Muscle layer of colon (tissue), 2 donors: ENCODE data around the gene CHD5.
A peak's percentile ranks its signal among the peaks of the same experiment; 100 is the strongest.

Experiments
- H3K27ac ChIP-seq: one replicate; pipeline ENCODE4 v1.7.0; 2013; ENCODE audit warnings: low read depth, mild to moderate bottlenecking, low read length, moderate library complexity
- H3K27me3 ChIP-seq, 2 donors: one replicate each; pipeline ENCODE4 v1.7.0; 2013; ENCODE audit warnings: low read length in 2 of 2, mild to moderate bottlenecking in 2 of 2; ENCODE audit not compliant: insufficient read depth in 2 of 2, control insufficient read depth in 1 of 2
- H3K36me3 ChIP-seq: one replicate; pipeline ENCODE4 v1.7.0; 2013; ENCODE audit warnings: mild to moderate bottlenecking, low read length; ENCODE audit not compliant: insufficient read depth
- H3K4me1 ChIP-seq: one replicate; pipeline ENCODE4 v1.7.0; 2013; ENCODE audit warnings: mild to moderate bottlenecking, low read length; ENCODE audit not compliant: insufficient read depth
- H3K4me3 ChIP-seq, 2 donors: one replicate each; pipeline ENCODE4 v1.7.0; 2013; ENCODE audit warnings: low read length in 2 of 2, low read depth in 1 of 2, mild to moderate bottlenecking in 1 of 2, moderate library complexity in 1 of 2
- H3K9ac ChIP-seq: one replicate; pipeline ENCODE4 v1.7.0; 2013; ENCODE audit warnings: low read length
- H3K9me3 ChIP-seq: one replicate; pipeline ENCODE4 v1.7.0; 2013; ENCODE audit warnings: mild to moderate bottlenecking, low read length
- donor health status: abdominal sarcoma.
- donor health status: Adenocarcinoma of cecum.

CHD5 gene

GRCh38 chr1:6210591-6211355 is 30.7 kb upstream of the CHD5 start:
- no peaks in the 10 kb centered on the region for H3K36me3 ChIP-seq

GRCh38 chr1:6209661-6210580 is 29.8 kb upstream of the CHD5 start:
- peaks cover 8% of the 10 kb centered on the region for H3K4me1 ChIP-seq
- H3K9me3 ChIP-seq = no peaks in the 10 kb centered on the region
- no peak overlapping the region for H3K4me3 ChIP-seq
- no peaks in the 10 kb centered on the region for H3K27me3 ChIP-seq
- H3K9ac ChIP-seq = no peak overlapping the region
- H3K27ac ChIP-seq = no peak overlapping the region
- no peaks in the 10 kb centered on the region for H3K36me3 ChIP-seq

More at GRCh38 chr1:6210591-6211355, 30.7 kb upstream of the CHD5 start:
- peaks cover 5% of the 10 kb centered on the region for H3K4me1 ChIP-seq
- no peak overlapping the region for H3K4me3 ChIP-seq
- no peak overlapping the region for H3K9ac ChIP-seq
- H3K27ac ChIP-seq = no peak overlapping the region
- H3K9me3 ChIP-seq = no peaks in the 10 kb centered on the region
- no peaks in the 10 kb centered on the region for H3K27me3 ChIP-seq

DNA sequence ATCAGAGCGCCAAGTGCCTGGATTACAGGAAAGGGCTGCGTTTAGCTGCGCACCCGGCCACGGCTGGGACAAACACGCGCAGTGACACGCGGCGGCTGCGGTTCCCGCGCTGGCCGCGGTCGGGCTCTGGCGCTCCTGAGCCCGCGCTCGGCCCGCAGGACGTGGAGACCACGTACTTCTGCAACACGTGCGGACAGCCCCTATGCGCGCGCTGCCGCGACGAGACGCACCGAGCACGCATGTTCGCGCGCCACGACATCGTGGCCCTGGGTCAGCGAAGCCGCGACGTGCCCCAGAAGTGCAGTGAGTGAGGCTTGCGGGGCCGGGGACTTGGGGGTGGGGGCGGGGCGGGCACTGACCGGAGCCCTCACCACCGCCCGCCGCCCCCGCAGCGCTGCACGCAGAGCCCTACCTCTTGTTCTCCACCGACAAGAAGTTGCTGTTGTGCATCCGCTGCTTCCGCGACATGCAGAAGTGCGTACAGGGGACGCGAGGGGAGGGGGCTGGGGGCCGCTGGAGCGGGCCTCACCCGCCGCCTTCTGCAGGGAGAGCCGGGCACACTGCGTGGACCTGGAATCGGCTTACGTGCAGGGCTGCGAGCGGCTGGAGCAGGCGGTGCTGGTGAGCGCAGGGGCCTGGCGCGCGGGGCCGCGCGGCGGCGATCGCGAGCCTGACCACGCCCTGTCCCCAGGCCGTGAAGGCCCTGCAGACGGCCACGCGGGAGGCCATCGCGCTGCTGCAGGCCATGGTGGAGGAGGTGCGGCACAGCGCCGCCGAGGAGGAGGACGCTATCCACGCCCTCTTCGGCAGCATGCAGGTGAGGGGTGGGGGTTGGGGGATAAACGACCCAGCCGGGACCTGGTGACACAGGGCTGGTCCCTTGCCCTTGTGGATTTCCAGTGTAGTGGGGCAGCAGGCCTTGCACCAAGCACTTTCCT is 28.9 kb upstream of the CHD5 start:
- peaks cover 11% of the 10 kb centered on the region for H3K4me1 ChIP-seq
- no peak overlapping the region for H3K27ac ChIP-seq
- H3K27me3 ChIP-seq = no peaks in the 10 kb centered on the region
- H3K4me3 ChIP-seq = peak overlapping the region in 1 of 2 donors; percentile 21
- H3K9ac ChIP-seq = no peak overlapping the region
- no peaks in the 10 kb centered on the region for H3K36me3 ChIP-seq
- no peaks in the 10 kb centered on the region for H3K9me3 ChIP-seq

DNA sequence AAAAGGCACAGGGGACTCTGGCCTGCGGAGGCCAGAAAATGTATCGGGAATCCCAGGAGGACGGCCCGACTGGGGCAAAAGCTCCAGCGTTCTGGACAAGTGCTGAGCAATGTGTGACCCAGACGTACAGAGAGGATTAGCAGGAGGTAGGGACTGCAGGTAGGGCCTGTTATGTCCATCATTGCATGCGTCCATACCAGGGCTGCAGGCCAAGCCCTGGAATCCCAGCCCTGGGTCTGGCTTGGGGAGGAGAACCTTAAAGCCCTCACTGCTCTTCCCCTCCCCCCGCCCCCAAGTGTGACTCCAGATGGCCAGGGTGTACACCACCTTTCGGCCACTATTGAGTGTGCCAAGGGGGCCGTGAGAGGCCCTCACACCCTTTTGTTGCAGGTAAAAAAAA is 27.8 kb upstream of the CHD5 start:
- H3K9me3 ChIP-seq = no peaks in the 10 kb centered on the region
- no peaks in the 10 kb centered on the region for H3K36me3 ChIP-seq
- H3K9ac ChIP-seq = no peak overlapping the region
- H3K4me1 ChIP-seq = peaks cover 11% of the 10 kb centered on the region
- H3K4me3 ChIP-seq = no peak overlapping the region
- no peaks in the 10 kb centered on the region for H3K27me3 ChIP-seq
- H3K27ac ChIP-seq = no peak overlapping the region

DNA sequence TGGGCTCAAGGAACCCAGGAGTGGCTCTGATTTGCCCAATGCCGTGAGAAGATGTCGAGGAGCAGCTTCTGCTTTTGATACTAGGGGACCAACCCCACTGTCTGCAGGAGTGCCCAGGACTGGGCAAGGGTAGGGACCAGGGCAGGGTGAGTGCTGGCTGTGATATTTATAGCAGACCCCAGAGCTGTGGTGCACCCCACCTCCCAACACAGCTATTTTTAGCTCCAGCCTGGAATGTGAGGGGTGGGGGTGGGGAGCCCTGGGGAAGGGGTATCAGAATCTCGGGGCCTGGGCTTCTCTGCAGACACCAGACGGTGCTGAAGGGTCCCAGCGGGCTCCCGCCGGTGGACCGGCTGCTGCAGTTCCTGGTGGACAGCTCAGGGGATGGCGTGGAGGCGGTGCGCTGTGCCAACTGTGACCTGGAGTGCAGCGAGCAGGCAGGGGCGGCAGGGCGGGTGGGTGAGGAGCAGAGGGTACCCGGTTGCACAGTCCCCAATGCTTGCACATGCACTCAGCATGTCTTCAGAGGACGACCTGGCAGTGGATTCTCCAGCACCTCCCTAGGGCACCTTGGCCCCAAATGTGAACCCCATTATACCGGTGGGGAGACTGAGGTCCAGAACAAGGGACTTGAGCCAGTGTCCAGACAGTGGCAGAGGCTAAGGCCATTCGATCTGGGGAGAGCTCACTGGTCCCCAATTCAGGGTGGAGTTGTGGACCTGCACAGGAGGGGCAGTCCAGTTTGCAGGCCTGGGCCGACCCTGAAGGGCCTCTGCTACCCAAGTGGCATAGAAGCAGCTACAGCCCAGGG is 27.2 kb upstream of the CHD5 start:
- Histone ChIP-seq H3K9me3 (no peaks in the 10 kb centered on the region), H3K4me3 (peak overlapping the region in 1 of 2 donors; percentile 49), H3K36me3 (no peaks in the 10 kb centered on the region), H3K9ac (no peak overlapping the region), H3K4me1 (peaks cover 11% of the 10 kb centered on the region), H3K27ac (no peak overlapping the region), H3K27me3 (no peaks in the 10 kb centered on the region)

DNA sequence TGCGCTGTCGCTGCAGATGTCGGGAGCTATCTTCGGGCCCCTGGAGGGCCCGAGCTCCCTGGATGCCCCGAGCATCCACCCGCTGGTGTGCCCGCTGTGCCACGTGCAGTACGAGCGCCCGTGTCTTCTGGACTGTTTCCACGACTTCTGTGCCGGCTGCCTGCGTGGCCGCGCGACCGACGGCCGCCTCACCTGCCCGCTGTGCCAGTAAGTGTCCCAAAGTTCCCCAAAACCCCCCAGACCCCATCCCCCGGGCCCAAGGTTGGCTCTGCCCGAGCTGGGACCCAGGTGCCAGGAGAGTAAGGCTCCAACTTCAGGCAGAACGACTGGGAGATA is 26.4 kb upstream of the CHD5 start:
- peak overlapping the region; percentile 36 to 49 for H3K4me3 ChIP-seq
- H3K9me3 ChIP-seq = no peaks in the 10 kb centered on the region
- peak overlapping the region; percentile 42 for H3K27ac ChIP-seq
- peaks cover 11% of the 10 kb centered on the region for H3K4me1 ChIP-seq
- H3K9ac ChIP-seq = no peak overlapping the region
- no peaks in the 10 kb centered on the region for H3K36me3 ChIP-seq
- H3K27me3 ChIP-seq = no peaks in the 10 kb centered on the region

DNA sequence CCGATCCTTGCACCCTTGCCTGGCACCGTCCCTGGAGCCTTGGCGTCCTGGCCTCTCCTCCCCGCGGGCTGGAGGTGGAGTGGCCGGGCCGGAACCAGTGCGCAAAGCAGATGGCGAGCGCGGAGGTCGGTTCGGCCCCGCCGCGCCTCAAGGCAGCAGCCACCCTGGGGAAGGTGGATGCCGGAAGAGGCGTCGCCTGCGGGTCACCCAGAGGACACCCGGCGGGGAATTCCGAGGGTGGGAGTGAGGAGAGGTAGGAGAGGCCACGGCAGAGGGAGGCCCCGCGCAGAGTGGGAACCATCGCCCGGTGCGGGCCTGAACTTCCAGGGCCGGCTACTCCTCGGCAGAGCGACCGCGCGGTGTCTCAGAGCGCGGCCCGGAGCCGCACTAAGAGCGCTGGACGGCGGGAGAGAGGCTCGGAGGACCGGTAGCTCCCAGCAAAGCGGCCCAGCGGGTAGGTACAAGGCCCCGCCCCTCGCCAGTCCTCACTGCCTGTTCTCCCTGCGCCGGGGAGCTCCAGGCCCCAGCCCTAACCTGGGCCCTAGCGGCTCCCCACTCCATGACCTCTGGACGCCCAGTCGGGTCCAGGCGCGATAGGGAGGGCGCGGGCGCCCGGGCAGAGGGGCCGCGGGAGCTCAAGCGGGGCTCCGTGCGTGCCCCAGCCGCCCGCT is 25.9 kb upstream of the CHD5 start, which contains the start of gene RNF207:
Gene RNF207, plus strand, starts transcription at position 271 of the 671 bp plus-strand sequence. CDS start 417 bp downstream, outside the sequence.
- H3K9me3 ChIP-seq = no peaks in the 10 kb centered on the region
- no peaks in the 10 kb centered on the region for H3K36me3 ChIP-seq
- H3K4me3 ChIP-seq = peak within 1 kb of the TSS; percentile 36 to 49
- no peaks in the 10 kb centered on the region for H3K27me3 ChIP-seq
- H3K9ac ChIP-seq = no peak within 1 kb of the TSS
- peaks cover 11% of the 10 kb centered on the region for H3K4me1 ChIP-seq
- peak within 1 kb of the TSS; percentile 42 for H3K27ac ChIP-seq

GRCh38 chr1:6202256-6202655 is 22.1 kb upstream of the CHD5 start:
- H3K4me1 ChIP-seq = peaks cover 34% of the 10 kb centered on the region
- H3K9me3 ChIP-seq = no peaks in the 10 kb centered on the region
- no peak overlapping the region for H3K27ac ChIP-seq
- H3K27me3 ChIP-seq = no peaks in the 10 kb centered on the region
- no peak overlapping the region for H3K4me3 ChIP-seq
- H3K36me3 ChIP-seq = no peaks in the 10 kb centered on the region
- no peak overlapping the region for H3K9ac ChIP-seq

GRCh38 chr1:6200188-6200809 is 20.2 kb upstream of the CHD5 start:
- Histone ChIP-seq H3K4me1 (peaks cover 29% of the 10 kb centered on the region), H3K9me3 (no peaks in the 10 kb centered on the region), H3K36me3 (peaks cover 13% of the 10 kb centered on the region), H3K27ac (peak overlapping the region; percentile 37), H3K4me3 (peak overlapping the region; percentile 4 to 89), H3K9ac (no peak overlapping the region), H3K27me3 (no peaks in the 10 kb centered on the region)
